Activated CD4-positive, alpha-beta T cell treated with anti-CD3 and anti-CD28 coated beads, Interleukin-2, Interleukin-4, amounts not matched to agents 100 ng/mL and 50 ng/mL, durations not matched to agents 16 hours and 8 hours (primary cell): Measurements from ENCODE around the gene CT47C1.
"Not testable (repeated sequence)": the region's sequence is repeated elsewhere in the genome, so short reads cannot be mapped to it uniquely, and the experiment has no call there.

Experiments
- DNase-seq: peaks from one replicate; pipeline ENCODE4 v3.0.0-alpha.2; 2020; ENCODE audit warnings: low spot score

Gene CT47C1

DNA sequence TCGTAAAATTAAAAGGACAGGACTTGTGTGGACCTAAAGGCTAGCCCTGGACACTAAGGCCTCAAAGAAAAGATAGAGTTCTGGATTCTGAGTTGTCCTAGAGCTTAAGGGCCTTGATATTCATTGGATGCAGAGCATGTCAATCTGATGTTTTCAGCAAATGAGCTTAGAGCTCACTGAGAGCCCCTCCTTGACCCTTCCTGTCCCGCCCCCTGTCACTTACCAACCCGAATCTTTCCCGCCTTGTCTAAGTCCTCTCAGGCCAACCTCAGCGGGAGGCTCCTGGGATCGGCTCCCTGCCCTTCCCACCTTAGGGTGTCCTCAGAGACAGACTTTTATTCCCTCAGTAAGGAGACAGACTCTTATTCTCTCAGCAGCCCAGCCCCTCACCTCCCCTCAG lies at the start of gene CT47C1:
Gene CT47C1 (plus strand): TSS at position 250 of the 400 bp plus-strand sequence. CDS start 233 bp downstream, outside the sequence.
- DNase-seq = no peak

DNA sequence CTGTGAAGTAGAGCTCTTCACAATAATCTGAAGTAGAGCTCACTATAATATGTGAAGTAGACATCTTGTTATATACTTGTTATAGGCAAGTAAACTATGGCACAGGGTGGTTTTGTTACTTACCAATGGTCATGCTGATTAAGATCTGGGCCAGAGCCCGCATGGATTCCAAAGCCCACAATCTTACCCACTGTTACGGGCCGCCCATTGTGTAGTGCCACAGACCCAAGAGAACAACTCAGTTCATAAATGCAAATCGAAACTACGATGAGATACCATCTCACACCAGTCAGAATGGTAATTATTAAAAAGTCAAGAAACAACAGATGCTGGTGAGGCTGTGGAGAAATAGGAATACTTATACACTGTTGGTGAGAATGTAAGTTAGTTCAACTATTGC lies 46.9 kb upstream of the CT47C1 start:
- DNase-seq = no peak

DNA sequence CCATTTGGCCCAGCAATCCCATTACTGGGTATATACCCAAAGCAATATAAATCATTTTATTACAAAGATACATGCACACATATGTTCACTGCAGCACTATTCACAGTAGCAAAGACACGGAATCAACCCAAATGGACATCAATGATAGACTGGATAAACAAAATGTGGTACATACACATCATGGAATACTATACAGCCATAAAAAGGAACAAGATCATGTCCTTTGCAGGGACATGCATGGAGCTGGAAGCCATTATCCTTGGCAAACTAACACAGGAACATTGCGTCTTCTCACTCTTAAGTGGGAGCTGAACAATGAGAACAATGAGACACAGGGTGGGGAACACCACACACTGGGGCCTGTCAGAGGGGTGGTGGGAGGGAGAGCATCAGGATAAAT lies 46.4 kb upstream of the CT47C1 start:
- not testable (repeated sequence) for DNase-seq

DNA sequence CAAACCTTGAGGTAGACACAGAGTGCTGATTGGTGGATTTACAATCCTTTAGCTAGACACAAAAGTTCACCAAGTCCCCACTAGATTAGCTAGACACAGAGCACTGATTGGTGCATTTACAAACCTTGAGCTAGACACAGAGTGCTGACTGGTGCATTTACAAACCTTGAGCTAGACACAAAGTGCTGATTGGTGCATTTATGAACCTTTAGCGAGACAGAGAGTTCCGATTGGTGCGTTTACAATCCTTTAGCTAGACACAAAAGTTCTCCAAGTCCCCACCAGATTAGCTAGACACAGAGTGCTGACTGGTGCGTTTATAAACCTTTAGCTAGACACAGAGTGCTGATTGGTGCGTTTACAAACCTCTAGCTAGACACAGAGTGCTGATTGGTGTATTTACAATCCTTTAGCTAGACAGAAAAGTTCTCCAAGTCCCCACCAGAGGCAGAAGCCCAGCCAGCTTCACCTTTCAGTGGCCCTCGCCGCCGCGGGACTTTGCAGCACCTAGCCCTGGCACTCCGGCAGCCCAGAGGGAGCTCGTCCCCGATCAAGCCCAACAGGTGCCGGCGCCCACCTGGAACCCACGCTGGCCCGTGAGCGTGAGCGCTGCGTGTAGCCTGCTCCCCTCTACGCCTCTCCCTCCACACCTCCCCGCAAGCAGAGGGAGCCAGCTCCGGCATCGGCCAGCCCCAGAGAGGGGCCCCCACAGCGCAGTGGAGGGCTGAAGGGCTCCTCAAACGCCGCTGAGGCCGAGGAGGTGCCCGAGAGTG lies 44.6 kb upstream of the CT47C1 start:
- DNase-seq = not testable (repeated sequence)

DNA sequence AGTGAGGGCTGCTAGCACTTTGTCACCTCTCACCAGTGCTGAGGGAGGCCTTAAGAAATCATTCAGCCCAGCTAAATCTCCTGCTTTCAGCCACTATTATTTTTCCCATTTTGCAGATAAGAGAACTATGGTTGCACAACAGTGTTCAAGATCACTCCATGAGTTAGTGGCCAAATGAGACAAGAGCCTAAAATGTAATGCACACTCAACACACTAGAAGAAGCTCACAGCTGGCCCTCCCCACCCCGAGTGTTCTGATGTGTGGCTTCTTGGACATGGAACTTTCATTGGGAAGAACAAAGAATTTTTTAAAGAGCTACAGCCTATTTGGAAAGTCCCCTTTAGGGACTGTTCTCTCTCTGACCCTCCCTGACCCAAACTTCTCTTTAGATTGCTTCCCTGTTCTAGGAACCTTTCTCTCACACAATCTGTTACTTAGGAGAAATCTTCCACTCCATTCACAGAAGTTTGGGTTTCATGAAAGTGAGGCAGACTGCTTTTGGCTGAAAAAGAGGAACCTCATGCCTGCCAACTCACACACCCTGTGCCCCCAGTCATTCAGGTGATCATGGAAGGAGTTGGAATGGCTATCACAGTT lies 44.0 kb upstream of the CT47C1 start:
- no peak for DNase-seq

DNA sequence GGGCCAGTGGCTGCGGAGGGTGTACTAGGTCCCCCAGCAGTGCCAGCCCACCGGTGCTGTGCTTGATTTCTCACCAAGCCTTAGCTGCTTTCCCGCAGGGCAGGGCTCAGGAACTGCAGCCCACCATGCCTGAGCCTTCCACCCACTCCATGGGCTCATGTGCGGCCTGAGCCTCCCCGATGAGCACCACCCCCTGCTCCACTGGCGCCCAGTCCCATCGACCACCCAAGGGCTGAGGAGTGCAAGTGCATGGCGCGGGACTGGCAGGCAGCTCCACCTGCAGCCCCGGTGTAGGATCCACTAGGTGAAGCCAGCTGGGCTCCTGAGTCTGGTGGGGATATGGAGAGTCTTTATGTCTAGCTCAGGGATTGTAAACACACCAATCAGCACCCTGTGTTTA lies 43.1 kb upstream of the CT47C1 start:
- DNase-seq = not testable (repeated sequence)

DNA sequence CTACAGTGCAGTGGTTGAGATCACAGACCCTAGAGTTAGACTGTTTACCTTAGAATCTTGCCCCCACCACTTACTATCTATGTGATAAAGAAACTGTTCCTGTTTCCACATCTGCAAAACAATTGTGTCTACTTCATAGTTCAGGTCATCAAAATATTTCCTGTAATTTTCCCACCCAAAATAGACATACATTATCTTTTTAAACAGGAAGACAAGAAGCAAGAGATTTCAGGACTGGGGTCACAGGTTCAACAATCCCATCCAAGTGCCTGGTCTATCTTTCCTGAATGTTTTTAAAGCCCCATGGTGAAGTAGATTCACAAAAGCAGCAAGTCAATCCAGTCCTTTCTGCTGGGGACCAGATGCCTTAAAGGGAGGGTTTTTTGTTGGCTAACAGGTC lies 41.8 kb upstream of the CT47C1 start:
- no peak for DNase-seq

DNA sequence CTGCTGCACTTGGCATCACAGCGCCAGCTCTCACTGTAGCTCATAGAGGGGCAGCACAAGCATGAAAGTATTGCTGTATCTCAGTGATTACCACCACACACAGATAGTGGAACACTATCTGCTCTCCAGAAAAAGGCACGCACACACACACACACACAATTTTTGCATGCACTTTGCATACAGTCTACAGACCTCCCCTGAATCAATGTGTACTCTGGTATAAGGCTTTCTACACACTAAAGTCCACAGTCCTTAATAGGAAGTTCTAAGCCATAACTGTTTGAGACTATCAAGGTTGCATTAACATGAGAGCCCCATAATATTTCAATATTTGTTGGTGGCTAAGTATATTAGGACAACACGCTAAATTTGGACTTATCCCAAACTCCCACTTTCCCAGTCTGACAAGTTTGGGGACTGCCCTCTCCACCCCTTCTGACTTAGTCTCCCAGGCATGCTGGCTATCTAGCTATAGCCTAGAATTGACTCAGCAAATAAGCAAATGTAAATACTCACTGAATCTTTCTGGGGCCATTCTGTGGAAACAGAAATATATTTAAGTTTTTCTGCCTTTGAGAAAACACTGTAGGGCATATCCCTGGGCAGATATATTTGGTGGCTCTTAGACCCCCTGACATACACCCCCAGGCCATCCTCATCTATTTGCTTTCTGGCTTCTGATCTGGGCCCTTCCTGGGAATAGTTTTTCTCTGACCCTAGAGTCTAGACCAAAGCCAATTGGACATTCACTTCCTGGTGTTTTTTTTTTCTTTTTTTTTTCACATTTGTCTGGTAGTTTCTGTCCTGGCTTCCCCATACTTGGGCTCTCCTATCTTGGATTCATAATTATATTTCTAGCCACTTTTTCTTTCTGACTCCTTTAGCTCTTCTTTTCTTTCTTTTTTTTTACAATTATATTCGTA lies 36.4 kb upstream of the CT47C1 start:
- no peak for DNase-seq

DNA sequence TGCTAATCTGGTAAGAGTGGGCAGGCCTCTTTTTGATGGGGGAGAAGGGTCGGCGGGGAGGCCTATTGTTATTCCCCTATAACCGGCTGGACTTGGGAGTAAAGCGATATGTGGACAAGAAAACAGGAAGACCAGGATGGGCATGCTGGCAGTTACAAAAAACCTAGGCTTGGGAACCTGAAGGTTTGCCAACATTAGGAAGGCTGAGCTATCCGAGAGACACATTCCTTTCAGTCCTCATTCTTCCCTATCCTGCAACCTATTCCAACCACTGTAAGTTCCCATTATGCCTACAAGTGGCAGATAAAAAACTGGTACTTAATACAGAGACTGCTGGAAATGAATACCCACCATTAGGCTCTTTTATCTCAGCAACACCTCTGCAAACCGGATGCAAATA lies 32.4 kb upstream of the CT47C1 start:
- DNase-seq = no peak

DNA sequence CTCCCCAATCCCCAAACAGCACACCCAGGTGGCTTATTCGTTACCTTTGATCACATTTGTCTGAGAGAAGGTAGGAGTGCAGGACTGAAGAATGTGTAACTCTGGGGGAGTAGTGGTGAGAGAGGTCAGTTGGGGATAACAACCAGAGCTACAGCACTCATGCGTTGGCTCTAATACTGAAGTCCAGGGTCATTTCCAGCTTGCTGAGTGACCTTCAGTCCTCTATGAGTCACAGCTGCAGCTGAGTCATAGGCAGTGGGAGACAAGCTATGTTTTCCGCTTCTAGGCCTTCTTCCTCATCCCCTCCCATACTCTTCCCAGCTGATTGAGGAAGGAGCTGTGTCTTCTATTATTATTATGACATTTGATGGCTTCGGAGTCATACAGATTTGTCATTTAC lies 31.6 kb upstream of the CT47C1 start:
- DNase-seq = no peak

DNA sequence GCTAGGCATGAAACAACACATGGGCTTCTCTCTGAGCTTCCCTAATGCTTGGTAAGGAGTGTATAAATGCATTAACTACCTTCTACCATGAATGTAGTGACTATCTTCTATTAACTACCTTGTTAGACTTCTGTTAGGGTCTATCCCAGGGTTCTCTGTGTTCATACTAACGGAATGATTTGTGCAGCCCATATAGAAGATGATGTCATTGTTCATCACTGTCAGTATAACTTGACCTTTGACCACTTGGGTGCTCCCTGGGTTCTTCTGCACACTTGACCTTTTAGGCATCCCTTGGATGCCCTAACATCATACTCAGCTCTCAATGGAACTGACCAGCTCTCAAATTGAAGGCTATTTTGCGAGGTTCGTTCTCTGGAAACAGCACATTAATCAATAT lies 30.8 kb upstream of the CT47C1 start:
- DNase-seq = no peak

DNA sequence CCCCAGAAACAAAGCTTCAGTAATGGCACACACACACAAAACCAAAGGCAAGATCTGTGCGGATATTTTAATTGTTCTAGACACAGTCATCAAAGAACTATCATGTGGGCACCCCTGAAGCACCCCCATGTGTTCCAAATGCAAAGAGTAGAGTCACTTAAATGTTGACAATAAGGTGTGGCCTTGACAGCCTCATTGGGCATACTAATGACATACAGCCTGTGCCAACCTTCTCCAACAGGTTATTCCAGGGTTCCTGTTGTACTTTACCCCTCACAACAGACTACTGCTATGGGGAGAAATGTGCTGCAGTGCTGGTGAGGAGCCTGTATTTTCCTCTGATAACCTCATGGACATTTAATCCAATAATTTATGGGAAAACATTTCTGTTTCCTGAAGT lies 29.8 kb upstream of the CT47C1 start:
- DNase-seq = no peak

DNA sequence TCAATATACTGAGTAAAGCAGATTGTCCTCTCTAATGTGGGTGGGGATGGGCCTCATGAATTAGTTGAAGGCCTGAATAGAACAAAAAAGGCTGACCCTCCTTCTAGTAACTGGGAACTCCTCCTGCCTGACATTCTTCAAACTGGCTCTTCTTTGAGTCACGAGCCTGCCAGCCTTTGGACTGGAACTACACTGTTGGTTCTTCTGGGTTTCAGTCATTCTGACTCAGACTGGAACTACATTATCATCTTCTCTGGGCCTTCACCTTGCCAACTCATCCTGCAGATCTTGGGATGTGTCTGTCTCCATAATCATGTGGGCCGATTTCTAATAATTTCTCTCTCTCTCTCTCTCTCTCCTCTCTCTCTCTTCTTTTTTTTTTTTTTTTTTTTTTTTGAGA lies 26.9 kb upstream of the CT47C1 start:
- DNase-seq = peak; percentile 39

DNA sequence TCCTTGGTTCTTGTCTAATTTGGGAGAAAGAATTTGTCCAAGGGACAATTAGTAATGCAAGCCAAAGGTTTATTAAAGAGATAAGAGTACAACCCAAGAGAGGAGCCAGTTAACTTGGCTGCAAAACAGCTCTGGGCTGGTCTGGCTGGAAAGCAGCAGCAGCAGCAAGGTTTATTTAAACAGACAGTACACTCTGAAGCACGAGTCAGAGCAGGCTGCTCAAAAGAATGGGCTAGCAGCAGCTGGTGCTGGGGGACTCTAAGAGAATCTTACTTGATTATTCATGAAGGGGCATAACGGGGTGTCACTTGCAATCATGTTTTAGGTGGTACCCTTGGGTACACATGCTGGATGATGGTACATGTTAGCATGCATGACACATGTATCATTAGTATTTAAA lies 17.1 kb upstream of the CT47C1 start:
- no peak for DNase-seq

DNA sequence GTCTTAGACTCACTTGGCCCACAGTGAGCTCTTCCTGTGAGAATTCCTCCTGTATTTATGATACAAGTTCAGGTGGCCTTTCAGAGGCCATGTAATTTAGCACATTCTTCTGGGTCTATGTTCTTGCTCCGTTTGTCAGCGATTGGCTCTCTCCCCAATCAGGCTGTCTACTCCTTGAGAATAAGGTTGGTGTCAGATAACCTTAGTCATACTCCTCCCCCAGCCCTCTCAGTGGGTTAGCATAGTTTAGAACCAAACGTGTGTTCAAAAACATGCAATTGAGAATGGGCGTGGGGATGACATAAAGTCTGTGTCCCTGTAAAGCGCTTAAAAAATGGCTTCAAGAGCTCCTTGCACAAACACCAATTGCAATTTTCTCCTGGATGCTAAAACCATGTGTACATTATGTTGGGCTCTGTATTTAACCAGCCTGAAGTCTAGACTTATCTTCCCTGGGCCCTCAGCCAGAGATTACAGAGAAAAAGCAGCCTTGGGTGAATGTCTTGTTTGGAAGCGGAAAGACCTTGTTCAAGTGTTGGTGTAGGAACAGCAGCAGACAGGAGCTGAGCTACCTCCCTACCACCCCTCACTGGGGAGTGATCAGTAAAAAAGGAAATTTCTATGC lies 9.9 kb upstream of the CT47C1 start:
- no peak for DNase-seq

DNA sequence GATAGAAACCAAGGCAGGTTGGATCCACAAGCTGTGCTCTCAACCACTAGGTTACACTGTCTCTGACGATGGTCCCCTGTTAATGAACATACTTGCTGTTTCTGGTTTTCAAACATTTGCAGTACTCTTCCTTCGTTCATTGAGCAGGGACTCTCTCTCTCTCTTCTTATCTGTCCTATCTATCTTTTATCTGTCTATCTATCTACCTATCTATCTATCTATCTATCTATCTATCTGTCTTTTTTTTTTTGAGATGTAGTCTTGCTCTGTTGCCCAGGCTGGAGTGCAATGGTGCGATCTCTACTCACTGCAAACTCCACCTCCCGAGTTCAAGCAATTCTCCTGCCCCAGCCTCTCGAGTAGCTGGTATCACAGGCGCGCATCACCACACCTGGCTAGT lies 9.4 kb upstream of the CT47C1 start:
- DNase-seq = no peak

DNA sequence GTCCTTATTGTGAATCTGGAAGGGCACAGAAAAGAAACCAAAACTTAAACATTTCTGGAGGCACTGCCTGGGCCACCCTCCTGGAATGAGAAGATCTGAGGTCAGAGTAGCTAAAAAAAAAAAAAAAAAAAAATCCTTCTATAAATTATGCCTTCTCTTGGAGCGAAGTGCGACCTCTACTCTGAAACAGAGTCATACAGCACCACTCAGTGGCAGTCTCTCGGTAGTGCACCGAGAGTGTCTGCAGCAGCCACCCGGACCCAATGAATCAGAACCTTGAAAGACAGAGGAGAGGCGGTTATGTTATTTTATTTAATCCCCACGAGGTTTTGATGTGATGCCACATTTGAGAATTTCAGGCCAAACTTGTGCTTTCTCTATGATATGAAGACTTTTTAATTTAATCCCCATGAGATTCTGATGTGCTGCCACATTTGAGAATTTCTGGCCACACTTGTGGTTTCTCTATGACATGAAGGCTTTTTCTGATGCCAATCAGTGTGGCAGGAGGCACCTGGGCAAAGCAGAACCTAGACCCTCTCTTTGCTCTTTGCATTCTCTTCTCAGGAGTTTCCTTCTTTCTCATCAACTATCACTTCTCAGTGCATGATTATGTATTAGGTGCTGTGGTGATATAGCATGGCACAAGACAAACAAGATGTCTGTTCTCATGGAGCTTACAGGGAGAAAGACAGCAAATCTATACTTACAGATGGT lies 5.6 kb upstream of the CT47C1 start:
- DNase-seq = peak; percentile 53

DNA sequence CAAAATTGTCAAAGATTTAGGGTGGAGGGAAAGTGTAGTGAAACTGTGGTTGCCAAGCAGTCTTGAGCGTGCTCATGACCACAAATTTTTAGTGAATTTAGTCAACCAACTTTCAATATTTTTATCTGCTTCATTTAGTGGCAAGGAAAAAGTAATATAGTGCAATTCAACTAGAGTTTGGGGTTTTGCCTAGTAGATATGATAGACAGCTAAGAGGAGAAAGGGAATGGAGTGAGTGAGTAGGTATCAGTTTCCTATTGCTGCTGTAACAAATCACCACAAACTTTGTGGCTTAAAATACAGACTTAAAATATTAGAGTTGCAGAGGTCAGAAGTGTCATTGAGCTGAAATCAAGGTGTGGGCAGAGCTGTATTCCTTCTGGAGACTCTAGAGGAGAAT lies 3.7 kb upstream of the CT47C1 start:
- DNase-seq = peak; percentile 25

DNA sequence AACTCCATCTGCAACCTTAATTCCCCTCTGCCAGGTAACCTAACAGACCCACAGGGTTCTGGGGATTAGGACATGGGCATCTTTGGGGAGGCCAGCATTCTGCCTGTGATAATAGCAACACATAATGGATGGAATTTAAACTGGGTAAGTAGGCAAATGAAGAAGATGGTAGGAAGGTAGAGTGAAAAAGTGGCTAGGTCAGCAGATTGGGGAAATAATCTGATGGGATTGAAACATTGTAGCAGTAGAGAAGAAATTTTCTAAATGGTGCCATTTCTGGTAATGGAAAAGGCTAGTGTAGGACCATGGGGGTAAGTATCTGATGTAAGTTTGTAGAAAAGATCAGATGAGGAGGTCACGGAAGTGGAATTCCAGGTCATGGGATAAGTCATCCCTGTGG lies 3.0 kb upstream of the CT47C1 start:
- DNase-seq = no peak

DNA sequence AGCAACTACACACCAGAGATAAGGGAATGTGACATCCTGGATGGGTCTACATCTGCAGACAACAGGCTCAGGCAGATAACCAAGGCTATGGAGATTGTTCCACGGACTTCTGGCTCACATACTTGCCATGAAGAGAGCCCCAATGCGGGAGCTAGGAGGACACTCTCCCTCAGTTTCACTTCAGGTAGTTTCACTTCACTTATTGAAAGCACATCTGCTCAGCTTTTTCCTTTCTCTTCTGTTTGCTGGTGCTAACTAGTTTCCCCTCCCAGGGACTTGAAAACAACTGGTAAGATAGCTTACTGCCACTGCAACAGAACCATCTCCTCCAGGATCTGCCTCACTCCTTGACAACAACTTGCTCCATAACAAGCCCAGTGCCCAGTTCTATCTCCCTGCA lies 1.4 kb upstream of the CT47C1 start:
- DNase-seq = no peak

DNA sequence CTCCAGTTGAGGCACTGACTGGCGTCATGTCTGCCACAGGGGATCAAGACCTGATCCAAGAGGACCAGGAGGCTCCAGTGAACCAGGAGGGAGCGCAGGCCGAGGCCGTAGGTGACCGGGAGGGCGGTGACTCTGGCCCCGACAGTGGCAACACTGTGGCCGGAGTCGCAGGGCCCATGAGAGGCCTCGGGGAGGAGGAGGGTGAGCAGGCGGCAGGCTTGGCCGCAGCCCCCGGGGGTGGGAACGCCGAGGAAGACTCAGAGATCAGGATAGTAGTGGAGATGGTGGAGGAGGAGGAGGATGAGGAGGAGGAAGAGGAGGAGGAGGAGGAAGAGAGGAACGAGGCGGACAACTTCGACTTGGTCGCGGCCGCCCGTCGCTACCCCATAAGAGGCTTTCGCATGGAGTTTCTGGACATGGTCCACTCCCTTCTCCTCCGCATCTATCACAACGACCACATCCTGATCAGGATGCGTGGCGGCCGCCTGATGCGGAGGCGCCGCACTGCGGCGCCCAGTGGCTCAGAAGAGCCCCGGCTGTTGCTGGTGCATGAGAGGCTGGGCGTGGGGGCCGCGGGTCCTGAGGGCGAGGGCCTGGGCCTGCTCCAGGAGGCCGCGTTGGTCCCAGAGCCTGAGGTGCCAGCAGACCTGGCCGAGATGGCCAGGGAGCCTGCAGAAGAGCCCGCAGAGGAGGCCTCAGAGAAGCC lies 560 bp downstream of the CT47C1 start:
- DNase-seq = no peak
